ENCODE results near the gene SUN5.

DNA sequence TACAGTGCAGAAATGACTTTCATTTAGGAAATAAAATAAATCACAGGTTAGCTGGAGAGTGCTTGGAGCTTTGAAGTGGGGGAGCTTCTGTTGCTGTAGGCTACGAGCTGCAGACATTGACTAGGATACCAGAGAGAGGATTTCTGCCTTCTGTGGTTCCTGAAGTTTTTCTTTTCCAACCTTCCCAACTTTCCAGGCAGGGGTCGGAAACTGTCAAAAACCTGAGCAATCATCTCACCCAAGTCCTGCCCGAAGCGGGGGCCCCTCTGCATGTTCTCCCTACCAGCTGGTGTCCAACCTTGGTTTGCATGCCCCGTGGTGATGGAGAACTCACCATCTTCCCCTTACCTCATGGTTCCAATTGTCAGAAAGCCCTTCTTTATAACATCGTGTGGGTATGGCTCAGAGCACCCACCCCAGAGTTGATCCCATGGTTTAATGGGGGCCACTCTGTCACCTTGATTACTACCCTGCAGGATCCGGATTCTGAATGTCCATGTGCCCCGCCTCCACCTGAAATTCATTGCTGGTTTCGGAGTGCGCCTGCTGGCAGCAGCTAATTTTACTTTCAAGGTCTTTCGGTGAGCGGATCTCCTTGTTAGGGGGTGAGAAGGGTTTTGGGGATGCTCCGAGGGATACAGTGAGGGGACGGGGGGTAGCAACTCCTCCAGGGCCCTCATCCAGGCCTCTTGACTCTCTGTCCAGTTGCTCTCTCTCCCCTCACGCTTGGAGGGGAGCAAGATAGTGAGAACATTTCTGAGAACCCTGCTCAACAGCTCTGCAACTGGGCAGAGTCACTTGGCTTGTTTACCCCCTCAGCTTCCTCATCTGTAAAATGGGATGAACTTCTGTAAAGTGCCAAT is 8.3 kb upstream of the SUN5 start:
- TF ChIP-seq, protein P1, sequence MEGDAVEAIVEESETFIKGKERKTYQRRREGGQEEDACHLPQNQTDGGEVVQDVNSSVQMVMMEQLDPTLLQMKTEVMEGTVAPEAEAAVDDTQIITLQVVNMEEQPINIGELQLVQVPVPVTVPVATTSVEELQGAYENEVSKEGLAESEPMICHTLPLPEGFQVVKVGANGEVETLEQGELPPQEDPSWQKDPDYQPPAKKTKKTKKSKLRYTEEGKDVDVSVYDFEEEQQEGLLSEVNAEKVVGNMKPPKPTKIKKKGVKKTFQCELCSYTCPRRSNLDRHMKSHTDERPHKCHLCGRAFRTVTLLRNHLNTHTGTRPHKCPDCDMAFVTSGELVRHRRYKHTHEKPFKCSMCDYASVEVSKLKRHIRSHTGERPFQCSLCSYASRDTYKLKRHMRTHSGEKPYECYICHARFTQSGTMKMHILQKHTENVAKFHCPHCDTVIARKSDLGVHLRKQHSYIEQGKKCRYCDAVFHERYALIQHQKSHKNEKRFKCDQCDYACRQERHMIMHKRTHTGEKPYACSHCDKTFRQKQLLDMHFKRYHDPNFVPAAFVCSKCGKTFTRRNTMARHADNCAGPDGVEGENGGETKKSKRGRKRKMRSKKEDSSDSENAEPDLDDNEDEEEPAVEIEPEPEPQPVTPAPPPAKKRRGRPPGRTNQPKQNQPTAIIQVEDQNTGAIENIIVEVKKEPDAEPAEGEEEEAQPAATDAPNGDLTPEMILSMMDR (IDR thresholded peaks at IDR 0.05) = no peak
- TF ChIP-seq EZH2 (IDR thresholded peaks at IDR 0.05; ENCODE audit: borderline replicate concordance, insufficient read depth, low read depth, low read length, poor library complexity, severe bottlenecking) = no peak

All from B cell (primary cell).